ENCODE data around the gene SMC1B.

DNA sequence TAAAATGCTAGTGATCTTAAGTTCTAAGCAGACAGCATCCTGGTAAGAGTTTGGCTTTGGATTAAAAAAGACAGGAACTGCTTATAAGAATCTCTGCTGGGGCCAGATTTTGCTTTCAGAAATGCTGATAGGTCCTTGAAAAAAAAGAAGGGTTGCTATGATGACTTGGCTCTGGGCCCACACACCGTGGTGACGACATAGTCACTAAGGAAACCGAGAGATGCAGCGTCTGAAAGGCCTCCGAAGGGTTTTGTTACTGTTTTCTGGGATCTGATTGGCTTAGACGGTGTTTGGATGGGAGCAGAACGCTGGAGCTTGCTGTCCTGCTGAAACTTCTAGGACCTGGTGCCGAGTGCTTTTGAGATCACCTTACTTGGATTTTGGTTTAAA, 95.2 kb downstream of the SMC1B start:
- TF ChIP-seq CTCF (IDR thresholded peaks at IDR 0.05; ENCODE audit: low read depth, low read length, missing input control) (no peak), FOXA1 (IDR thresholded peaks at IDR 0.05) (no peak), NR2F2 (IDR thresholded peaks at IDR 0.05) (no peak)
